A549 (cell line): ENCODE results near the gene MAP3K9.

Experiments used
- EP300 ChIP-seq, 2 experiments: fragments of >200 bp; sonication (Bioruptor Twin); formaldehyde crosslinking; IDR thresholded peaks; 2 replicates in 1 of 2; 3 replicates in 1 of 2; pipeline ENCODE4 v1.6.1; 2016 to 2017
- TF ChIP-seq, protein P1 (sequence below): IDR thresholded peaks from 2 replicates; pipeline ENCODE4 v1.6.1; 2012
- TF ChIP-seq, protein P2 (sequence below): IDR thresholded peaks from 2 replicates; pipeline ENCODE4 v1.6.1; 2012

DNA sequence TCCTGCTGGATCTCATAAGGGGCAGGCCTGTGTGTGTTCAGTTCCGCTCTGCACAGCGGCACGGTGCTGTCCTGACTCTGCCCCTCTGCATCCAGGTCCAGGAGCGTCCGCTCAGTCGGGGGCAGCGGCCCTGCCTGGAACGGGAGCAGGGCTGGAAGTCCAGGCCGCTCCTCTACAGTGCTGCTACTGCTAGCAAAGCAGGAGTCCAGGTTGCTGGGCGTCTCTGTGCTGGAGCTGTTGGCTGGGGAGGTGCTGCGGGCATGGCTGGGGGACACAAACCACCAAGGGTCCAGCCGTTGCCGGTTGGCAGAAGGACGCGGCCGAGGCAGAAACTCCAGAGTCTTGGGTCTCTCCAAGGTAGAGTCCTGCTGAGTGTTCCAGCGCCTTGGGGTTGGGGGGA lies 78.9 kb downstream of the MAP3K9 start:
- TF ChIP-seq, protein P1, sequence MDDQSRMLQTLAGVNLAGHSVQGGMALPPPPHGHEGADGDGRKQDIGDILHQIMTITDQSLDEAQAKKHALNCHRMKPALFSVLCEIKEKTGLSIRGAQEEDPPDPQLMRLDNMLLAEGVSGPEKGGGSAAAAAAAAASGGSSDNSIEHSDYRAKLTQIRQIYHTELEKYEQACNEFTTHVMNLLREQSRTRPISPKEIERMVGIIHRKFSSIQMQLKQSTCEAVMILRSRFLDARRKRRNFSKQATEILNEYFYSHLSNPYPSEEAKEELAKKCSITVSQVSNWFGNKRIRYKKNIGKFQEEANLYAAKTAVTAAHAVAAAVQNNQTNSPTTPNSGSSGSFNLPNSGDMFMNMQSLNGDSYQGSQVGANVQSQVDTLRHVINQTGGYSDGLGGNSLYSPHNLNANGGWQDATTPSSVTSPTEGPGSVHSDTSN: no peak
- TF ChIP-seq, protein P2, sequence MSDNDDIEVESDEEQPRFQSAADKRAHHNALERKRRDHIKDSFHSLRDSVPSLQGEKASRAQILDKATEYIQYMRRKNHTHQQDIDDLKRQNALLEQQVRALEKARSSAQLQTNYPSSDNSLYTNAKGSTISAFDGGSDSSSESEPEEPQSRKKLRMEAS: no peak
- no peak for TF ChIP-seq EP300 (IDR thresholded peaks at IDR 0.05)
